ENCODE measurements around the gene RORB. TPM values are rescaled to one million over a fixed set of nuclear protein-coding genes. Genes with fewer than 3 reads are reported as not detected.

Gene RORB
- total RNA-seq, 1 donor from 2014 or later: 0.05 TPM

DNA sequence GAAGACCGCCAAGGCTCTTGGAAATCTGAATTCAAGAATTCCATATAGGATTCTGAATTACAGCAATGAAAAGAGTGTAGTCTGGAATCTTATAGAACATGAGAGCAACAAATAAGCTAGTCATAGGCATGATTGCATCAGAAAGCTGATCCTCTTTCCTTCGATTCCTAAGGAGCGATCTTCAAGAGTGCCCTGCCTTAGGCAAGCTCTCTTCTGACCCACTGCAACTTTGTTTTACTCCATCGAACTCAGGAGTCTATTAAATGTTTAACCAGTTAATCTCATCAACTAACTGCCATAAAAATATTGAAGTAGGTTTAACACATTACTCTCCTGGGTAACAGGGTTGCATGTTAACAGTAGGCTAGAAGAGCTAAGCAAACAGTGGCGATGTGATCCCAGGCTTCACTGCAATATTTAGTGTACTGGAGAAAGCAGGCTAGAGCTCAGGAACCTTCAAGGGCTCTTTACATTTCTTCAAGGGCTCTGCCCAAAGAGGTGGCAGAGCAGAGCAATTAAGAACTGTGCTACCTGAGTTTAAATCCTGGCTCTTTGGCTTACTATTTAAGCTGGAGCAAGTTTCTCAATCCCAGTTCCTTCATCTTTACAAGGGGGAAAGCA, 146.3 kb downstream of the RORB start:
- no peaks in the 10 kb centered on the region for H3K4me1 Mint-ChIP-seq (ENCODE audit: low read depth)
- no peaks in the 10 kb centered on the region for H3K36me3 Mint-ChIP-seq (ENCODE audit: low read depth)
- H3K27me3 Mint-ChIP-seq (ENCODE audit: insufficient read depth): peaks cover 6% of the 10 kb centered on the region
- DNase-seq (ENCODE audit: low spot score): no peak
- no peak overlapping the region for H3K4me3 Mint-ChIP-seq
- H3K9me3 Mint-ChIP-seq: no peaks in the 10 kb centered on the region
- no peak overlapping the region for H3K27ac Mint-ChIP-seq
- intact Hi-C loops (cut with micrococcal nuclease): loop anchor here (10.0 kb wide), 1 partner anchor 959 kb away; no protein-coding TSS in a partner anchor

DNA sequence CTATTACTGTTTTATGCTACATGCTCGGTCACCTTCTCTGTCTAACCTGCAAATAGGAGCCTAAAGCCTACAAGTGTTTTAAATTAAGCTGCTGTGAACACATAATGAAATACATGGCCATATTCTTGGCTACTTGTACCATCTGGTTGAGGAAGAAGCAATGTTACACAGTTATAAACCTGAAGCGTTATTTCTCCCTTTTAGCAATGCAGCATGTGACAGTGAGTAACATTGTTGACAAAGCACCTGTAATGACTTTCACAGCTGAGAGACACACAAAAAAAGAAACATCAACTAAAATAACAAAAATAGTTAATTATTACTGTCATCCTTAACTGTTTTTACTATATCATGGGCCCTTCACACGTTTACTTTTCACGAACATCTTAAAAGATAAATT, 146.9 kb downstream of the RORB start:
- Mint-ChIP-seq H3K27ac (no peak overlapping the region), H3K9me3 (no peaks in the 10 kb centered on the region), H3K4me1 (ENCODE audit: low read depth) (no peaks in the 10 kb centered on the region), H3K4me3 (no peak overlapping the region), H3K36me3 (ENCODE audit: low read depth) (no peaks in the 10 kb centered on the region), H3K27me3 (ENCODE audit: insufficient read depth) (peaks cover 6% of the 10 kb centered on the region)
- DNase-seq (ENCODE audit: low spot score): no peak
- intact Hi-C loops (cut with micrococcal nuclease): loop anchor here (10.0 kb wide), 1 partner anchor 959 kb away; no protein-coding TSS in a partner anchor

DNA sequence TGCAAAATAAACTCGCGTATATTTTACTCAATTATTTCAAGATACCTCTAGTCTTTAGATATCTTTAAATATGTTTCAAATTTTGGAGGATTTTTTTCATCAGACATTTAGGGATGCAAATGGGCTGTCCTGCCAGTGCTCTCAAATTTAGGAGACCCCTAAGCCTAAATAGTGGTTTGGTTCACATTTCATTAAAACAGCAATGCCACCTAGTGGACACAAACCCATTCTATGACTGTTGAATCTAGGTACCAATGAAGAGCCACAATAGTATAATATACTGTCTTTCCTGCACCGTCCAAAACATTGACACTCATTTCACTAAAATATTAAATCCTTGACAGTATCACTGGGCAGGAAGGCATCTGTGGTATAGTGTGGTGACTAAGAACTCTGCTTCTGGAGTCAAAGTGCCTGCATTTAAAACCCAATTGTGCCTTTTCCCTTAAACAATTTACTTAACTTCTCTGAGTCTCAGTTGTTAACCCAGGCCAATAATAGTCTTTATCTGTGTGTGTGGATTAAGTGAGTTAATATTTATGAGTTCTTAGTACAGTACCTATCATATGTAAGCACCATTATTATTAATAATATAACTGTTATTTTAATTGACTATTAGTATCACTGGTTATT, 148.0 kb downstream of the RORB start:
- intact Hi-C loops (cut with micrococcal nuclease): loop anchor here (10.0 kb wide), 1 partner anchor 960 kb away; no protein-coding TSS in a partner anchor
- Mint-ChIP-seq H3K36me3 (ENCODE audit: low read depth) (no peaks in the 10 kb centered on the region), H3K4me1 (ENCODE audit: low read depth) (no peaks in the 10 kb centered on the region), H3K27ac (no peak overlapping the region), H3K9me3 (no peaks in the 10 kb centered on the region), H3K4me3 (no peak overlapping the region), H3K27me3 (ENCODE audit: insufficient read depth) (peaks cover 6% of the 10 kb centered on the region)
- no peak for DNase-seq (ENCODE audit: low spot score)

DNA sequence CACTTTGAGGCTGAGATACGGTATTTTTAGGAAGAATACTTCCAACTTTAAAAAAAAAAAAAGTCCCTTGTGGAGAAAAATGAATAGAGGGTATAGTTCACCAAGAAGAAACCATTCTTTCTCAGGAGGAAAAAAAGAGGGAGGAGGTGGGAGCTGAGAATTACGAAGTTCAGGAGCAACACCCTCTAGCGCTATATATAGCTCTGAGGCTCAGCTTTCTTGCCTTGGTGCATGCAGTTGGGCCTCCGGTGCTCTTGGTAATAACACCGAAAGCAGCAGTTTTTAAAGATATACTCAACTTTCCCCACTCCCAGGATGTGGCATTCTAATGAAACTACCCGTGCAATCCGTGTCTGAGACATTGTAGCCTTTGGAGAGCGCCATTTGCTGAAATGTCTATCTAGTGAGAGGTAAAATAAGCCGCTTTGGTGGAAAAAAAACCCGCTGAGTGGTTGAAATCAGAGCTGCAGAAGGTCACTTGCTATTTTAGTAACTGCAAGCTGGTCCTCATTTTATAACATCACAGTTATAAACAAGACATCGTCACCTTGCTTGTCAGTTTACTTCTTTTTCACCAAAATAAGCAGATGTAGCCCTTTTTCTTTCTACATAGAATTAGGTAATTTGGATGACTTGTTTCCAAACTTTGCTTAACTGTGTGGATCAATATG, 156.4 kb downstream of the RORB start:
- Mint-ChIP-seq H3K36me3 (ENCODE audit: low read depth) (no peaks in the 10 kb centered on the region), H3K27me3 (ENCODE audit: insufficient read depth) (peaks cover 3% of the 10 kb centered on the region), H3K9me3 (no peaks in the 10 kb centered on the region), H3K27ac (no peak overlapping the region), H3K4me1 (ENCODE audit: low read depth) (no peaks in the 10 kb centered on the region), H3K4me3 (no peak overlapping the region)
- no peak for DNase-seq (ENCODE audit: low spot score)
- intact Hi-C loops (cut with micrococcal nuclease): no loop called here

DNA sequence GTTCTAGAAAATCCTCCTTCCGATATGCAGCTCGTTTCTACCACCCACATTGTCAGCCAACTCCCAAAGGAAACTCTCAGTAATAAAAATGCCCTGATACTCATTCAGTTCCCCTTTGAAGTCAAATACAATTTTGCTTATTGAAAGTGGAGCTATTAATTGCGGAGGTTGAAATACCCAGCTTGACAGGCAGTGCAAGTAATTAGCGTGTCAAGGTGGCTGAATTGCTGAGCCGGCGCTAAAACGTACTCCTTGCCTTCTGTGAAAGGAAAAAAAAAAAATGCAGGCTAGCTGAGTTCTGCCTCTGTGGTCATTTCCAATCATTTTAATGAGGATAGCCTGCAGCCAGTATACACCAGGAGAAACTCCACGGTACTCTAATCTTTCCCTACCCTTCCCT, 165.5 kb downstream of the RORB start:
- Mint-ChIP-seq H3K4me1 (ENCODE audit: low read depth) (no peaks in the 10 kb centered on the region), H3K36me3 (ENCODE audit: low read depth) (no peaks in the 10 kb centered on the region), H3K9me3 (no peaks in the 10 kb centered on the region), H3K4me3 (no peak overlapping the region), H3K27me3 (ENCODE audit: insufficient read depth) (no peaks in the 10 kb centered on the region), H3K27ac (no peak overlapping the region)
- intact Hi-C loops (cut with micrococcal nuclease): no loop called here
- DNase-seq (ENCODE audit: low spot score): no peak

DNA sequence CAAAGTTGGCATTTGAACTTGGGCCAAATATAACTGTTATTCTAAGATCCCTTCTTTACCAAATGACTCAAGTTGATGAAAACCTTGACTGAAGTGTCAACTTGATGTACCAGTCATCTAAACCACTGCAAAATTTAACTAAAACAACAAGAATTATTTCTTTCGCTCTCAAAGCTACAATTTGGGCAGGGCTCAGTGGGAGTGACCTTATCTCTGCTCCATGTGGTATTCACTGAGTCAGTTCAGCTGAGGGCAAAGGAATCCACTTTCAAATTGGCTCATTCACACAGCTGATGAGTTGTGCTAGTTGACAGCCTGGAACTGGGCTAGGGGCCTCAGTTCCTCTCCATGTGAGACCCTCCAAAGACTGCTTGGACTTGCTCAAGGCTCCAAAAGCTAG, 166.3 kb downstream of the RORB start:
- Mint-ChIP-seq H3K9me3 (no peaks in the 10 kb centered on the region), H3K36me3 (ENCODE audit: low read depth) (no peaks in the 10 kb centered on the region), H3K4me1 (ENCODE audit: low read depth) (no peaks in the 10 kb centered on the region), H3K4me3 (no peak overlapping the region), H3K27ac (no peak overlapping the region), H3K27me3 (ENCODE audit: insufficient read depth) (no peaks in the 10 kb centered on the region)
- no peak for DNase-seq (ENCODE audit: low spot score)
- intact Hi-C loops (cut with micrococcal nuclease): no loop called here

DNA sequence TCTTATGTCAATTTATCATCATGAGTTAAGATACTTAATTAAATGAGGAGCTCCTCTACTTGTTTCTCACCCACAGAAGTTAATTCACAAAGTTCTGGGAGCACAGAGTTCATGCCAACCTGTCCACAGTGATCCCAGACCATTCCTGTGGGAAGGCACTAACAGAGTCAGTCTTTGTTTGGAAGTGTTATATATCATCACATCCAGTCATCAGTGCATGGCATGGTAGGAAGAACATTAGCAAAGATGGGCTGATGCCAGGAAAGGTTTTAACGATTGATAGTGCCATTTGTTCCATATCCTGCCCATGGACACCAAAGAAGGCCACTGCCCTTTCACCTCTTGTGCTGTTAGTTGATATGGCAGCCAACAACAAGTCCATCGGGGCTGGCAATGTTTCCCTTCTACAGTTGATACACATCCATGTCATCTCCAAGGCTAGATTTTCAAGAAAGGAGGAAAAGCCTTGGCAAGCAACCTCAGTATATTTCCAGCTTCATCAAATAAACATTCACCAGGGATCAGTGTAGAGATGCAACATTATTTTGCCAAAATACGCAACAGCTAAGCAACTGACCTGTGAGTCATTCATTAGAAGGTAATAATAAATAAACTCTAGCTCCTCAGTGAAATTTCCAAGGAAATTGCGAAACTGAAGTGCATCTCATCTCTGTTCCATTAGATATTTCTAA, 169.6 kb downstream of the RORB start:
- no peak for DNase-seq (ENCODE audit: low spot score)
- intact Hi-C loops (cut with micrococcal nuclease): no loop called here
- Mint-ChIP-seq H3K9me3 (no peaks in the 10 kb centered on the region), H3K36me3 (ENCODE audit: low read depth) (no peaks in the 10 kb centered on the region), H3K4me1 (ENCODE audit: low read depth) (no peaks in the 10 kb centered on the region), H3K27me3 (ENCODE audit: insufficient read depth) (no peaks in the 10 kb centered on the region), H3K4me3 (no peak overlapping the region), H3K27ac (no peak overlapping the region)

DNA sequence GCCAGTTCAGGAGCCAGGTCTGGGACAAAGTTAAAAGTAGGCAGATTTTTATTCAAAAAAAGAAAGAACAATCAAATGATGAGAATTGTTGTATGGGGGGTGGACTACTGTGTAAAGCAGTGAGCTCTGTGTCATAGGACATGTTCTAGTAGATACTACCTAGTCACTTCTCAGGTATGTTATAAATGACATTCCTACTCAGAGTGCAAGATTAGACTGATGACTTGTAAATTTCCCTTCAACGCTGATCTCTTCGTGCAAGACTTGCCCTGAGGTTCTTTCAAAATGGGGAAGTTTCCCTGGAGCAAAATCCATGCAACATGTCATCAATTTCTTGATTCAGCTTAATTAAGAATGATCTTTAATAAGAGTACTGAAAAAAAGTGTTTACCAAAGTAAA, 175.1 kb downstream of the RORB start:
- no peaks in the 10 kb centered on the region for H3K36me3 Mint-ChIP-seq (ENCODE audit: low read depth)
- no peak overlapping the region for H3K27ac Mint-ChIP-seq
- intact Hi-C loops (cut with micrococcal nuclease): no loop called here
- H3K27me3 Mint-ChIP-seq (ENCODE audit: insufficient read depth): no peaks in the 10 kb centered on the region
- H3K9me3 Mint-ChIP-seq: no peaks in the 10 kb centered on the region
- no peak for DNase-seq (ENCODE audit: low spot score)
- no peaks in the 10 kb centered on the region for H3K4me1 Mint-ChIP-seq (ENCODE audit: low read depth)
- H3K4me3 Mint-ChIP-seq: no peak overlapping the region

DNA sequence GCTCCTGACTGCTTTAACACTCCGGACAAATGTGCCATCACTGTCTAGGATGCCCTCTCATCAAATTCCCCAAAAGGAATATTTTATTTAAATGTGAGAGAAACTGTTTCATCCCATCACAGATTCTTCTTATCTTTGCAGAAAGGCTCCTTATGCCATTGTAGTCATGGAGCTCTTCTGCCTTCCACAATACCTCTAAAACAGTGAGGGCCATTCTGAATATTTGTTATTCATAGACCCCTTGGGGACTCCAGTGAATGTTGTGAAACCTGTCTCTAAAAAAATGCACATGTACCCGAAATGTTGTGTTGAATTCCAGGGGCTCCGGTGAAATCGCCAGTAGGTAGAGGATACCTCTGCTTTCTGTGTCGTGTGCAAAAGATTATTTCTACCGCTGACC, 176.9 kb downstream of the RORB start:
- DNase-seq (ENCODE audit: low spot score): no peak
- no peaks in the 10 kb centered on the region for H3K27me3 Mint-ChIP-seq (ENCODE audit: insufficient read depth)
- H3K4me3 Mint-ChIP-seq: no peak overlapping the region
- H3K36me3 Mint-ChIP-seq (ENCODE audit: low read depth): no peaks in the 10 kb centered on the region
- intact Hi-C loops (cut with micrococcal nuclease): no loop called here
- H3K9me3 Mint-ChIP-seq: no peaks in the 10 kb centered on the region
- H3K27ac Mint-ChIP-seq: no peak overlapping the region
- no peaks in the 10 kb centered on the region for H3K4me1 Mint-ChIP-seq (ENCODE audit: low read depth)

DNA sequence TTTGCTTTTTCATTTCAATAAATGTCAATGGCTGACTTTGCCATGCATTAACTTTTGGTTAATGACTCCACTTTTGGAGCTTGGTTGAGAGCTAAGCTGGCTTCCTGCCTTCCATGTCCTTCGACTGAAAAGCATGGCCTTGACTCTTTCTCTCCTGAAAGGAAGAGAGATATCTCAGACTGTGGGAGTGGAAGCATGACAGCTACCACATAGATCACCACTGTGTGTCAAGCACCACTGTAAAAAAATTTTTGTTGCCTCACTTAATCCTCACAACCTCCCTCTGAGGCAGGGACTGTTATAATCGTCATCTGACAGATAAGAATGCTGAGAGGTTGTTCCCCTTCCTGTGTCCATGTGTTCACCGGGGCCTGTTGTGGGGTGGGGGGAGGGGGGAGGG, 184.8 kb downstream of the RORB start:
- Mint-ChIP-seq H3K36me3 (ENCODE audit: low read depth) (no peaks in the 10 kb centered on the region), H3K4me3 (no peak overlapping the region), H3K27me3 (ENCODE audit: insufficient read depth) (peaks cover 9% of the 10 kb centered on the region), H3K4me1 (ENCODE audit: low read depth) (no peaks in the 10 kb centered on the region), H3K9me3 (no peaks in the 10 kb centered on the region), H3K27ac (no peak overlapping the region)
- intact Hi-C loops (cut with micrococcal nuclease): no loop called here
- DNase-seq (ENCODE audit: low spot score): no peak

DNA sequence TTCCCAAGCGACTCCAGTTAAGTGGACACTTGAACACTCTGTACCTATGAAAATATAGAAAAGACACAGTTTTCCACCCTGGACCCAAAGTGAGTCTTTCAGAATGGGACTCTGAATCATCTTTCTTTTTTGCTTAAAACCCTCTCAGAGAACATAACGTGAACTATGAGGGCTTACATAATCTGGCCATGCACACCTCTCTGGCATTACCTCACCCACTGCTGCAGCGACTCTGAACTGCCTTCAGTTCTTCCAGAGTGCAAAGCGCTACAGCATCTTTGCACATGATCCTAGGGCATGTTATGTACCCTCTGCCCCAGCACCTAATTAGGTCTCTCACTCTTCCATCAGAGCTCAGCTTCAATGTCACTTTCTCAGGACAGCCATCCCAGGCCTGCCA, 186.2 kb downstream of the RORB start:
- DNase-seq (ENCODE audit: low spot score): no peak
- H3K9me3 Mint-ChIP-seq: no peaks in the 10 kb centered on the region
- no peak overlapping the region for H3K4me3 Mint-ChIP-seq
- no peaks in the 10 kb centered on the region for H3K36me3 Mint-ChIP-seq (ENCODE audit: low read depth)
- intact Hi-C loops (cut with micrococcal nuclease): no loop called here
- peaks cover 14% of the 10 kb centered on the region for H3K27me3 Mint-ChIP-seq (ENCODE audit: insufficient read depth)
- H3K4me1 Mint-ChIP-seq (ENCODE audit: low read depth): no peaks in the 10 kb centered on the region
- no peak overlapping the region for H3K27ac Mint-ChIP-seq

DNA sequence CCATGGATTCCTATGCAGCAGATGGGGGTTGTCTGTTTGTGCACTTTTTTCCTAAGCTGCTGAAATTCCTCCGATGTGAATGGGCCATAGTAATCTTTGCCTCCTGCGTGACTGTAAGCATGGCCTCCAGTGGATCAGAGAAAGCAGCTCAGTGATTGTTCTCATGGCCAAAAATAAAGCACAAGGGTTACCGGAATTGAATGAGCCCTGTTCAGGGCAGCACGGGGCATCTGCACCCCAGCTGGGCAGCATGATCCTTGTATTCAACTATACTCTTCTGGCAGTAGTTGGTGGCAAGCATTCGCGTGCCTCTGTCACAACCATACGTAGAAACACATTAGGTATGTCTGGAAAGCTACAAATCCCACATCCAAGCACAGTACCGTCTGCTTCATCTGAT, 193.9 kb downstream of the RORB start:
- Mint-ChIP-seq H3K4me1 (ENCODE audit: low read depth) (no peaks in the 10 kb centered on the region), H3K9me3 (no peaks in the 10 kb centered on the region), H3K27ac (no peak overlapping the region), H3K4me3 (no peak overlapping the region), H3K36me3 (ENCODE audit: low read depth) (no peaks in the 10 kb centered on the region), H3K27me3 (ENCODE audit: insufficient read depth) (peaks cover 11% of the 10 kb centered on the region)
- no peak for DNase-seq (ENCODE audit: low spot score)
- intact Hi-C loops (cut with micrococcal nuclease): no loop called here

DNA sequence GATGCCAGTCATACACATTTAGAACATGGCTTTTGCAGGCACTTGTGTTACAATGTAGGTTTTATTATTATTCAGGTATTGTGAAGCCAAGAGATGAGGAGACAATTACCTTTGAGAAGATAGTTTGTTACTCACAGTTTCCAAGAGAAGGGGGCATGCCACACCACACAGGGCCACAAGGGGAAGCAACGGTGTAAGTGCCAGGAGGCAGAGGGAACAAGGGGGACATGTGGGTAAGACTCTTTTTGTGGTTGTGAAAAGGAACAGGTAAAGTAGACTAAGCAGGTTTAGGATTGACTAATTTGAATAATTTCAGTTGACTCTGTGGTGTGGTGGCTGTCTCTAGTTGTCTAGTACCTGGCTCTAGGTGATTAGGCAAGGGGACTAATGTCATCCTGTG, 199.4 kb downstream of the RORB start:
- Mint-ChIP-seq H3K27me3 (ENCODE audit: insufficient read depth) (peaks cover 9% of the 10 kb centered on the region), H3K36me3 (ENCODE audit: low read depth) (no peaks in the 10 kb centered on the region), H3K4me3 (no peak overlapping the region), H3K9me3 (no peaks in the 10 kb centered on the region), H3K27ac (no peak overlapping the region), H3K4me1 (ENCODE audit: low read depth) (no peaks in the 10 kb centered on the region)
- DNase-seq (ENCODE audit: low spot score): no peak
- intact Hi-C loops (cut with micrococcal nuclease): no loop called here

Data from activated T-helper 1 cell treated with anti-CD3 and anti-CD28 coated beads, Interleukin-12 subunit alpha, Interleukin-12 subunit beta, Interleukin-2, Interleukin-4 antibody, amounts not matched to agents 30 ng/mL and 10 ng/mL and 1 ng/mL, durations not matched to agents 14 hours and 24 hours and 36 hours (primary cell).